ENCODE results near the gene LINC00237. TPM values are rescaled to one million over a fixed set of nuclear protein-coding genes. Genes with fewer than 3 reads are reported as not detected.

Gene LINC00237
- total and polyA plus RNA-seq, 2 of the 8 experiments (the other 6 are each of a cell fraction or from before 2014, with no cell fraction given) = 0.28 to 1.4 TPM

GRCh38 chr20:21133404-21133803 is 27.2 kb upstream of the LINC00237 start (continued):
- TF ChIP-seq, protein P1, sequence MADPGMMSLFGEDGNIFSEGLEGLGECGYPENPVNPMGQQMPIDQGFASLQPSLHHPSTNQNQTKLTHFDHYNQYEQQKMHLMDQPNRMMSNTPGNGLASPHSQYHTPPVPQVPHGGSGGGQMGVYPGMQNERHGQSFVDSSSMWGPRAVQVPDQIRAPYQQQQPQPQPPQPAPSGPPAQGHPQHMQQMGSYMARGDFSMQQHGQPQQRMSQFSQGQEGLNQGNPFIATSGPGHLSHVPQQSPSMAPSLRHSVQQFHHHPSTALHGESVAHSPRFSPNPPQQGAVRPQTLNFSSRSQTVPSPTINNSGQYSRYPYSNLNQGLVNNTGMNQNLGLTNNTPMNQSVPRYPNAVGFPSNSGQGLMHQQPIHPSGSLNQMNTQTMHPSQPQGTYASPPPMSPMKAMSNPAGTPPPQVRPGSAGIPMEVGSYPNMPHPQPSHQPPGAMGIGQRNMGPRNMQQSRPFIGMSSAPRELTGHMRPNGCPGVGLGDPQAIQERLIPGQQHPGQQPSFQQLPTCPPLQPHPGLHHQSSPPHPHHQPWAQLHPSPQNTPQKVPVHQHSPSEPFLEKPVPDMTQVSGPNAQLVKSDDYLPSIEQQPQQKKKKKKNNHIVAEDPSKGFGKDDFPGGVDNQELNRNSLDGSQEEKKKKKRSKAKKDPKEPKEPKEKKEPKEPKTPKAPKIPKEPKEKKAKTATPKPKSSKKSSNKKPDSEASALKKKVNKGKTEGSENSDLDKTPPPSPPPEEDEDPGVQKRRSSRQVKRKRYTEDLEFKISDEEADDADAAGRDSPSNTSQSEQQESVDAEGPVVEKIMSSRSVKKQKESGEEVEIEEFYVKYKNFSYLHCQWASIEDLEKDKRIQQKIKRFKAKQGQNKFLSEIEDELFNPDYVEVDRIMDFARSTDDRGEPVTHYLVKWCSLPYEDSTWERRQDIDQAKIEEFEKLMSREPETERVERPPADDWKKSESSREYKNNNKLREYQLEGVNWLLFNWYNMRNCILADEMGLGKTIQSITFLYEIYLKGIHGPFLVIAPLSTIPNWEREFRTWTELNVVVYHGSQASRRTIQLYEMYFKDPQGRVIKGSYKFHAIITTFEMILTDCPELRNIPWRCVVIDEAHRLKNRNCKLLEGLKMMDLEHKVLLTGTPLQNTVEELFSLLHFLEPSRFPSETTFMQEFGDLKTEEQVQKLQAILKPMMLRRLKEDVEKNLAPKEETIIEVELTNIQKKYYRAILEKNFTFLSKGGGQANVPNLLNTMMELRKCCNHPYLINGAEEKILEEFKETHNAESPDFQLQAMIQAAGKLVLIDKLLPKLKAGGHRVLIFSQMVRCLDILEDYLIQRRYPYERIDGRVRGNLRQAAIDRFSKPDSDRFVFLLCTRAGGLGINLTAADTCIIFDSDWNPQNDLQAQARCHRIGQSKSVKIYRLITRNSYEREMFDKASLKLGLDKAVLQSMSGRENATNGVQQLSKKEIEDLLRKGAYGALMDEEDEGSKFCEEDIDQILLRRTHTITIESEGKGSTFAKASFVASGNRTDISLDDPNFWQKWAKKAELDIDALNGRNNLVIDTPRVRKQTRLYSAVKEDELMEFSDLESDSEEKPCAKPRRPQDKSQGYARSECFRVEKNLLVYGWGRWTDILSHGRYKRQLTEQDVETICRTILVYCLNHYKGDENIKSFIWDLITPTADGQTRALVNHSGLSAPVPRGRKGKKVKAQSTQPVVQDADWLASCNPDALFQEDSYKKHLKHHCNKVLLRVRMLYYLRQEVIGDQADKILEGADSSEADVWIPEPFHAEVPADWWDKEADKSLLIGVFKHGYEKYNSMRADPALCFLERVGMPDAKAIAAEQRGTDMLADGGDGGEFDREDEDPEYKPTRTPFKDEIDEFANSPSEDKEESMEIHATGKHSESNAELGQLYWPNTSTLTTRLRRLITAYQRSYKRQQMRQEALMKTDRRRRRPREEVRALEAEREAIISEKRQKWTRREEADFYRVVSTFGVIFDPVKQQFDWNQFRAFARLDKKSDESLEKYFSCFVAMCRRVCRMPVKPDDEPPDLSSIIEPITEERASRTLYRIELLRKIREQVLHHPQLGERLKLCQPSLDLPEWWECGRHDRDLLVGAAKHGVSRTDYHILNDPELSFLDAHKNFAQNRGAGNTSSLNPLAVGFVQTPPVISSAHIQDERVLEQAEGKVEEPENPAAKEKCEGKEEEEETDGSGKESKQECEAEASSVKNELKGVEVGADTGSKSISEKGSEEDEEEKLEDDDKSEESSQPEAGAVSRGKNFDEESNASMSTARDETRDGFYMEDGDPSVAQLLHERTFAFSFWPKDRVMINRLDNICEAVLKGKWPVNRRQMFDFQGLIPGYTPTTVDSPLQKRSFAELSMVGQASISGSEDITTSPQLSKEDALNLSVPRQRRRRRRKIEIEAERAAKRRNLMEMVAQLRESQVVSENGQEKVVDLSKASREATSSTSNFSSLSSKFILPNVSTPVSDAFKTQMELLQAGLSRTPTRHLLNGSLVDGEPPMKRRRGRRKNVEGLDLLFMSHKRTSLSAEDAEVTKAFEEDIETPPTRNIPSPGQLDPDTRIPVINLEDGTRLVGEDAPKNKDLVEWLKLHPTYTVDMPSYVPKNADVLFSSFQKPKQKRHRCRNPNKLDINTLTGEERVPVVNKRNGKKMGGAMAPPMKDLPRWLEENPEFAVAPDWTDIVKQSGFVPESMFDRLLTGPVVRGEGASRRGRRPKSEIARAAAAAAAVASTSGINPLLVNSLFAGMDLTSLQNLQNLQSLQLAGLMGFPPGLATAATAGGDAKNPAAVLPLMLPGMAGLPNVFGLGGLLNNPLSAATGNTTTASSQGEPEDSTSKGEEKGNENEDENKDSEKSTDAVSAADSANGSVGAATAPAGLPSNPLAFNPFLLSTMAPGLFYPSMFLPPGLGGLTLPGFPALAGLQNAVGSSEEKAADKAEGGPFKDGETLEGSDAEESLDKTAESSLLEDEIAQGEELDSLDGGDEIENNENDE (IDR thresholded peaks at IDR 0.05; ENCODE audit: insufficient replicate concordance, low read length) = no peak
- TF ChIP-seq CHD2 (IDR thresholded peaks at IDR 0.05; ENCODE audit: low read length) (no peak), HDAC2 (IDR thresholded peaks at IDR 0.05; ENCODE audit: borderline replicate concordance in 1 of 2, low read depth in 2 of 2, low read length in 2 of 2) (no peak), POU5F1 (IDR thresholded peaks at IDR 0.05; ENCODE audit: low read depth, low read length) (no peak), HDAC6 (IDR thresholded peaks at IDR 0.05; ENCODE audit: low read depth, low read length) (no peak), ATF2 (IDR thresholded peaks at IDR 0.05; ENCODE audit: low read length) (no peak), CEBPB (IDR thresholded peaks at IDR 0.05; ENCODE audit: low read depth, low read length) (no peak), RFX5 (IDR thresholded peaks at IDR 0.05; ENCODE audit: borderline replicate concordance, low read depth, low read length) (no peak)
- TF ChIP-seq, protein P2, sequence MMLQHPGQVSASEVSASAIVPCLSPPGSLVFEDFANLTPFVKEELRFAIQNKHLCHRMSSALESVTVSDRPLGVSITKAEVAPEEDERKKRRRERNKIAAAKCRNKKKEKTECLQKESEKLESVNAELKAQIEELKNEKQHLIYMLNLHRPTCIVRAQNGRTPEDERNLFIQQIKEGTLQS (IDR thresholded peaks at IDR 0.05; ENCODE audit: insufficient read depth, low read depth, low read length) = no peak
